Fibroblast of lung (primary cell): ENCODE data around the gene ZNF214. TPM values are rescaled to one million over a fixed set of nuclear protein-coding genes. Genes with fewer than 3 reads are reported as not detected.
A peak's percentile ranks its signal among the peaks of the same experiment; 100 is the strongest.

Experiments
- DNase-seq, 2 donors: peaks; one replicate each; pipeline versions ENCODE4 v3.0.0 to v3.0.0-alpha.2; 2010; ENCODE audit warnings: low read depth in 2 of 2
- H2AFZ ChIP-seq: 2 replicates; pipeline ENCODE4 v1.5.1; 2012; ENCODE audit warnings: low read length, control low read depth, inconsistent platforms
- H3K27ac ChIP-seq: 2 replicates; pipeline ENCODE4 v1.5.1; 2011; ENCODE audit warnings: low read length, control low read depth; ENCODE audit not compliant: insufficient read depth
- H3K27me3 ChIP-seq: 2 replicates; pipeline ENCODE4 v1.5.1; 2011; ENCODE audit warnings: mild to moderate bottlenecking, low read length; ENCODE audit not compliant: control insufficient read depth, insufficient read depth
- H3K36me3 ChIP-seq: 2 replicates; pipeline ENCODE4 v1.5.1; 2011; ENCODE audit warnings: low read length; ENCODE audit not compliant: control insufficient read depth, insufficient read depth
- H3K4me1 ChIP-seq: 2 replicates; pipeline ENCODE4 v1.5.1; 2011; ENCODE audit warnings: low read length; ENCODE audit not compliant: control insufficient read depth, insufficient read depth; ENCODE audit errors: extremely low read depth
- H3K4me2 ChIP-seq: 2 replicates; pipeline ENCODE4 v1.5.1; 2011; ENCODE audit warnings: low read length, control low read depth; ENCODE audit not compliant: insufficient read depth; ENCODE audit errors: extremely low read depth
- H3K4me3 ChIP-seq, 4 experiments: fragments of 200-600 bp in 1 of 4; sonication (generic) in 1 of 4; replicated peaks in 1 of 4; 2 replicates each; pipeline ENCODE4 v1.5.1; 2011 to 2016; ENCODE audit warnings: low read length in 4 of 4, low read depth in 3 of 4, mild to moderate bottlenecking in 3 of 4, control low read depth in 2 of 4, inconsistent platforms in 1 of 4, mixed read lengths in 1 of 4; ENCODE audit not compliant: insufficient read depth in 1 of 4; ENCODE audit errors: control extremely low read depth in 1 of 4
- H3K79me2 ChIP-seq: 2 replicates; pipeline ENCODE4 v1.5.1; 2012; ENCODE audit warnings: mild to moderate bottlenecking, low read length, inconsistent platforms; ENCODE audit not compliant: control insufficient read depth, insufficient read depth
- H3K9ac ChIP-seq: 2 replicates; pipeline ENCODE4 v1.5.1; 2011; ENCODE audit warnings: mild to moderate bottlenecking, low read length, control low read depth; ENCODE audit not compliant: insufficient read depth
- H3K9me3 ChIP-seq: 2 replicates; pipeline ENCODE4 v1.5.1; 2012; ENCODE audit warnings: low read depth, low read length; ENCODE audit not compliant: control insufficient read depth, insufficient read depth
- H4K20me1 ChIP-seq: 2 replicates; pipeline ENCODE4 v1.5.1; 2011; ENCODE audit warnings: low read length; ENCODE audit not compliant: control insufficient read depth, insufficient read depth; ENCODE audit errors: extremely low read depth
- CTCF ChIP-seq, 2 donors: IDR thresholded peaks in 1 of 2; conservative IDR thresholded peaks in 1 of 2; 1 replicate in 1 of 2; 2 replicates in 1 of 2; pipeline ENCODE4 v1.5.1; 2011 to 2012; ENCODE audit warnings: low read length in 2 of 2, control low read depth in 1 of 2, inconsistent platforms in 1 of 2, low read depth in 1 of 2, mild to moderate bottlenecking in 1 of 2
- EZH2 ChIP-seq: IDR thresholded peaks from 2 replicates; pipeline ENCODE4 v1.5.1; 2012; ENCODE audit warnings: low read length, control low read depth, mild to moderate bottlenecking; ENCODE audit errors: missing control alignments
- polyA plus RNA-seq, 2 donors: library from polyadenylated mRNA; depleted of rRNA in 1 of 2; stranded (reverse) in 1 of 2; unstranded in 1 of 2; fragments of >200 nt; gene quantifications; 2 replicates each; pipeline ENCODE4 v1.2.1, GENCODE V29; 2011 to 2012; ENCODE audit warnings: missing spikeins in 1 of 2
- total RNA-seq: library from RNA; depleted of rRNA; stranded (reverse); fragments of >200 nt; gene quantifications from 2 replicates; pipeline ENCODE4 v1.2.1, GENCODE V29; 2014

Gene ZNF214
- total and polyA plus RNA-seq, 2 donors (not counting 1 experiment from before 2014, with no cell fraction given) = 1.8 to 9.9 TPM

- H3K4me3 ChIP-seq = no peak overlapping the region
- no peak overlapping the region for H2AFZ ChIP-seq
- H3K79me2 ChIP-seq = no peaks in the 10 kb centered on the region
- H3K4me2 ChIP-seq = no peak overlapping the region
- no peaks in the 10 kb centered on the region for H3K27me3 ChIP-seq
- no peaks in the 10 kb centered on the region for H3K36me3 ChIP-seq
- peaks cover 3% of the 10 kb centered on the region for H3K4me1 ChIP-seq
- no peak for DNase-seq
- no peaks in the 10 kb centered on the region for H3K9me3 ChIP-seq
- TF ChIP-seq EZH2 (no peak), CTCF (conservative IDR thresholded peaks at IDR 0.05 in 1 of 2, IDR thresholded peaks at IDR 0.05 in 1 of 2; ENCODE audit: low read depth in 1 of 2, low read length in 2 of 2) (no peak)
- no peak overlapping the region for H3K27ac ChIP-seq
- H3K9ac ChIP-seq = no peak overlapping the region
- H4K20me1 ChIP-seq = no peaks in the 10 kb centered on the region
These were observed 1.2 kb upstream of the ZNF214 start for GRCh38 chr11:7021318-7021717.

GRCh38 chr11:7019500-7020182, 505 bp downstream of the ZNF214 start:
- Histone ChIP-seq H3K36me3 (no peaks in the 10 kb centered on the region), H3K79me2 (no peaks in the 10 kb centered on the region), H4K20me1 (no peaks in the 10 kb centered on the region), H3K4me1 (peaks cover 3% of the 10 kb centered on the region), H3K9me3 (no peaks in the 10 kb centered on the region), H3K4me3 (peak overlapping the region; percentile 65 to 90 (median 70)), H3K9ac (peak overlapping the region; percentile 83), H2AFZ (peak overlapping the region; percentile 99), H3K27ac (peak overlapping the region; percentile 85), H3K27me3 (no peaks in the 10 kb centered on the region), H3K4me2 (peak overlapping the region; percentile 90)
- peak in 1 of 2 donors; percentile 39 for DNase-seq
- TF ChIP-seq EZH2 (no peak), CTCF (conservative IDR thresholded peaks at IDR 0.05 in 1 of 2, IDR thresholded peaks at IDR 0.05 in 1 of 2; ENCODE audit: low read depth in 1 of 2, low read length in 2 of 2) (no peak)

DNA sequence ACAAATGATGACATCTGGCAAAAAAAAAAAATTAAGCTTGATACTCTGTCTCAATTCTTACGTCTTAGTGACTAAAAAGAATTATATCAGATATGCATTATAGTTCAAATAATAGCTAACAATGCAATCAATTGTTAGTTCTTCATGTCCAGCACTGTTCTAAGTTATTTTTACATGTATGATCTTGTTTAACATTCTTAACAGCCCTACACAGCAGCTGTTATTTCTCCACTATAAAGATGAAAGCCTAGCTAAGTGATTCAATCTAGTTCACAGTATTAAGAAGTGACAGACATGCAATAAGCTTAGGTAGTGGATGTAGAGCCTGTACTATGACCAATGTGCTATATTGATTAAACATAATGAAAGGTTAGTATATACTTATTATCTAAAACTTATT, 4.1 kb downstream of the ZNF214 start:
- TF ChIP-seq EZH2 (no peak), CTCF (conservative IDR thresholded peaks at IDR 0.05 in 1 of 2, IDR thresholded peaks at IDR 0.05 in 1 of 2; ENCODE audit: low read depth in 1 of 2, low read length in 2 of 2) (no peak)
- Histone ChIP-seq H4K20me1 (no peaks in the 10 kb centered on the region), H2AFZ (no peak overlapping the region), H3K79me2 (no peaks in the 10 kb centered on the region), H3K36me3 (no peaks in the 10 kb centered on the region), H3K4me2 (no peak overlapping the region), H3K4me3 (no peak overlapping the region), H3K27me3 (no peaks in the 10 kb centered on the region), H3K4me1 (peaks cover 3% of the 10 kb centered on the region), H3K9ac (no peak overlapping the region), H3K27ac (no peak overlapping the region), H3K9me3 (no peaks in the 10 kb centered on the region)
- no peak for DNase-seq
